Upper lobe of right lung (tissue), 1 donor: ENCODE results near the gene MTNR1B. TPM values are rescaled to one million over a fixed set of nuclear protein-coding genes. Genes with fewer than 3 reads are reported as not detected.

Experiments used
- ATAC-seq: fragments of 200-7000 bp; cut with Tn5 transposase; one replicate; pipeline ENCODE4 v1.9.1; 2020; ENCODE audit warnings: mild to moderate bottlenecking, moderate library complexity
- DNase-seq: peaks from one replicate; pipeline ENCODE4 v3.0.0-alpha.2; 2020
- H3K27ac ChIP-seq: fragments of 200-600 bp; one replicate; pipeline ENCODE4 v1.8.0; 2022
- H3K27me3 ChIP-seq: fragments of 200-600 bp; one replicate; pipeline ENCODE4 v1.8.0; 2022; ENCODE audit warnings: mild to moderate bottlenecking
- H3K36me3 ChIP-seq: fragments of 200-600 bp; one replicate; pipeline ENCODE4 v1.8.0; 2022
- H3K4me1 ChIP-seq: fragments of 200-600 bp; one replicate; pipeline ENCODE4 v1.8.0; 2022
- H3K4me3 ChIP-seq: fragments of 200-600 bp; one replicate; pipeline ENCODE4 v1.8.0; 2022; ENCODE audit warnings: mild to moderate bottlenecking
- H3K9me3 ChIP-seq: fragments of 200-600 bp; one replicate; pipeline ENCODE4 v1.8.0; 2022
- CTCF ChIP-seq: fragments of 200-600 bp; IDR thresholded peaks from one replicate; pipeline ENCODE4 v1.8.0; 2022; ENCODE audit warnings: antibody characterized with exemption
- intact Hi-C: fragments of 100-400 bp; cut with DNase I; formaldehyde crosslinking; loops from one replicate; pipeline ENCODE4 v1.11.0; 2022
- total RNA-seq: library from RNA; stranded (reverse); fragmentation: NEBNext Ultra II Directional; extraction: Animal tissue kit (Norgen Biotek cat#: 25700); gene quantifications from one replicate; pipeline ENCODE4 v1.2.1, GENCODE V29; 2021
- donor health status: DM: no; HTN: yes; CAD: no; lungs with severe emphysema.

Gene MTNR1B
- total RNA-seq, 1 donor from 2014 or later, result not detected

- no peaks in the 10 kb centered on the region for H3K9me3 ChIP-seq
- no peak for DNase-seq
These were observed 8.0 kb downstream of the MTNR1B start for GRCh38 chr11:92977401-92977800.

GRCh38 chr11:92978271-92979111 lies 9.0 kb downstream of the MTNR1B start:
- Histone ChIP-seq H3K4me1 (no peaks in the 10 kb centered on the region), H3K27me3 (no peaks in the 10 kb centered on the region), H3K4me3 (no peak overlapping the region), H3K9me3 (no peaks in the 10 kb centered on the region), H3K36me3 (no peaks in the 10 kb centered on the region), H3K27ac (no peak overlapping the region)
- ATAC-seq (no peak), DNase-seq (no peak)
- TF ChIP-seq CTCF, result no peak
- intact Hi-C loops, result no loop called here

More at GRCh38 chr11:92977401-92977800, 8.0 kb downstream of the MTNR1B start:
- intact Hi-C loops, result no loop called here
- ATAC-seq, result no peak
- H3K4me1 ChIP-seq, result no peaks in the 10 kb centered on the region
- H3K27me3 ChIP-seq, result no peaks in the 10 kb centered on the region
- H3K27ac ChIP-seq, result no peak overlapping the region
- H3K4me3 ChIP-seq, result no peak overlapping the region
- TF ChIP-seq CTCF, result no peak
- no peaks in the 10 kb centered on the region for H3K36me3 ChIP-seq

GRCh38 chr11:92979176-92979575 lies 9.7 kb downstream of the MTNR1B start:
- H3K4me1 ChIP-seq, result no peaks in the 10 kb centered on the region
- intact Hi-C loops, result no loop called here
- DNase-seq, result no peak
- TF ChIP-seq CTCF, result no peak
- no peaks in the 10 kb centered on the region for H3K36me3 ChIP-seq
- H3K27me3 ChIP-seq, result no peaks in the 10 kb centered on the region
- no peaks in the 10 kb centered on the region for H3K9me3 ChIP-seq
- no peak overlapping the region for H3K4me3 ChIP-seq
- ATAC-seq, result no peak
- H3K27ac ChIP-seq, result no peak overlapping the region

GRCh38 chr11:92980312-92980711 lies 10.9 kb downstream of the MTNR1B start:
- Histone ChIP-seq H3K36me3 (no peaks in the 10 kb centered on the region), H3K4me1 (no peaks in the 10 kb centered on the region), H3K4me3 (no peak overlapping the region), H3K9me3 (no peaks in the 10 kb centered on the region), H3K27me3 (no peaks in the 10 kb centered on the region), H3K27ac (no peak overlapping the region)
- intact Hi-C loops, result no loop called here
- DNase-seq (no peak), ATAC-seq (no peak)
- no peak for TF ChIP-seq CTCF

- ATAC-seq, result no peak
- no peaks in the 10 kb centered on the region for H3K9me3 ChIP-seq
- H3K27me3 ChIP-seq, result no peaks in the 10 kb centered on the region
- H3K4me3 ChIP-seq, result no peak overlapping the region
- H3K36me3 ChIP-seq, result no peaks in the 10 kb centered on the region
- DNase-seq, result no peak
- no peaks in the 10 kb centered on the region for H3K4me1 ChIP-seq
- intact Hi-C loops, result no loop called here
- H3K27ac ChIP-seq, result no peak overlapping the region
- TF ChIP-seq CTCF, result no peak
These were observed 12.1 kb downstream of the MTNR1B start for GRCh38 chr11:92981508-92982043.
